Measurements from ENCODE around the gene PBX3.

PBX3 gene

DNA sequence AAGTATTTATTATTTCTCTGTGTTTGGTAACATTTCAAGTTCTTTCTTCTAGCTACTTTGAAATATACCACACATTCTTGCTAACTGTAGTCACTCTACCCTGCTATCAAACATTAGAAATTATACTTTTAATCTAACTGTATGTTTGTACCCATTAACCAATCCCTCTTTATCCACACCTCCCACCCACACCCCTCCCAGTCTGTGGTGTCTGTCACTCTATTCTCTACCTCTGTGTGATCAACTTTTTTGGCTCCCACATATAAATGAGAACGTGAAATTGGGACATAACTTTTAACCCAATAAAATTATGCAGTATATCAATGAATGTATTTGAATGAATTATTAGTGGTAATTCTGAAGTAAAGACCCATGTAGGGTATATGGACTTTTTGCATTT lies 79.7 kb downstream of the PBX3 start:
- no peak for DNase-seq

DNA sequence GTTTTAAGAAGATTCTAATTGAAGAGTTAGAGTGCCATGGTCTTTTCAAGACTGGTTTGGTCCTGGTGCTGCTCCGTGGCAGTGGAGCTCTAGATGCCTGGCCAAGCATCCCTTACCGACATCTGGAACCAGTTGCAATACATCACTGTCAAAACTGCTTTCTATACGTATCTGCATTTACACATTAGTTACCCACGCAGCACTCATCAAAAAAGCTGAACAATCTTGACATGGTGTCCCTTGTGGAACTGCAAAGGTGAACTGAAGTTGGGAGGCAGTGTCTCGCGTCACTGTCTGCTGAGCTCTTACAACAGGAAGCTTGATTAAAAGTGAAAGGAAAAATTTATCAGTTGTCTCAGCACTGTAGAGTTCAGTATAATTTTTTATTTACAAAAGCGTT lies 82.6 kb downstream of the PBX3 start:
- DNase-seq = no peak

DNA sequence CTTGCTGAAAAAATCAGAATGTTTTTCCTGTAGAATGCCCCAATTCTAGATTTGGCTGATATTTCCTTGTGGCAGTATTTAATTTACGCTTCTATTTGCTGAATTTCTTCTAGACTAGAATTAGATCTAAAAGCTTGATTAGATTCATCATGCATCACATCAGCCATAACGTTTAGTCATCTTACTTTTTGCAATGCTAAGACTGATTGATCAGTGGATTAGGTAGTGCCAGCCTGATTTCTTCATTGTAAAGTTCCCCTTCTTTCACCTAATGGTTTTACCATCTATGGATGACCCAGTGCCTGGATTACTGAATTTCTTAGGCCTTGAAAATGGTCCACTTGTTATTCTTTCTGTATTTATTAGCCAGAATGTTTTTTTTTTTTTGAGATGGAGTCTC lies 83.9 kb downstream of the PBX3 start:
- DNase-seq = no peak

DNA sequence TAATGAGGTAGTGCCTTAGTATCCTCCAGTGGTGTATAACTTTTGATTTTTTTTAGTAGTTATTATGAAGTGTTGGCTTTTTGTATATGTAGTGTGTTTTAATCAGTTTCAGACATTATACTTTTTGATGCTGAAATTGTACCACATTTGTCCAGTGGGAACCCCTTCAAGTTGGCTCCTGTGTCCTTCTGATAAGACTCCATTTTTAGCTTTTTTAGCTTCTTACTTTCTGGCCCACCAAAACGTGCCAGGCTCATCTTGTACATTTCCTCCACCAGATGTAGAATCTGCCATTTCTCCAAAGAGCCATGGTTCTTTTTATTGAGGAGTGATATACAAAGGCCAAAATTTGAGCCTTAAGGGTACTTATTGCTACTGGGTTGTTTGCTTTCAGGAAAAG lies 84.4 kb downstream of the PBX3 start:
- no peak for DNase-seq

DNA sequence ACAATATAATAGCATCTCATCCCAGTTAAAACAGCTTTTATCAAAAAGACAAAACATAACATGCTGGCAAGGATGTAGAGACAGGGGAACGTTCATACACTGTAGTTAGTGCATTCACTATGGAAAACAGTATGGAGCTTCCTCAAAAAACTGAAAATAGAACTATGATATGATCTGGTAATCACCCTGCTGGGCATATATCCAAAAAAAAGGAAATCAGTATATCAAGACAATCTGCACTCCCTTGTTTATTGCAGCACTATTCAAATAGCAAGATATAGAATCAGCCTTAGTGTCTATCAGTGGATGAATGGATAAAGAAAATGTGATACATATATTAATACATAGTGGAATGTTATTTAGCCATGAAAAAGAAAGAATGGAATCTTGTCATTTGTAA lies 88.5 kb downstream of the PBX3 start:
- DNase-seq = no peak

DNA sequence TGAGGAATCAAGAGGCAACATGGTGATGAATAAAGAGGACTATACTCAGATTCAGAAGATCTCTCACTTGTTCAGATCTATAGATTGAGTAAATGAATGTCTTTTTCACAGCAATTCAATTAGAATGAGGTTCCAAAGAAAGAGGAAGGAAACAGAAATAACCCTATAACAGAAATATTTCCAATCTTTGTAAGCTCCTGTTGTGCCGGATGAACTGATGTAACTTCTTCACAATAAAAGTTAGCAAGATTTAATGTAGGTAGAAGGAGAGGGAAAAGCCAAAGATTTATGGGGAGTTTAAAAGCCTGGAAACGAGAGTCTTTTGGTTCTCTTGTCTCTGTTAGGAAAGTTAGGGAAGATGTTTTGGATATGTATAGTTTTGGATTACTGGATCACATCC lies 92.1 kb downstream of the PBX3 start:
- no peak for DNase-seq

DNA sequence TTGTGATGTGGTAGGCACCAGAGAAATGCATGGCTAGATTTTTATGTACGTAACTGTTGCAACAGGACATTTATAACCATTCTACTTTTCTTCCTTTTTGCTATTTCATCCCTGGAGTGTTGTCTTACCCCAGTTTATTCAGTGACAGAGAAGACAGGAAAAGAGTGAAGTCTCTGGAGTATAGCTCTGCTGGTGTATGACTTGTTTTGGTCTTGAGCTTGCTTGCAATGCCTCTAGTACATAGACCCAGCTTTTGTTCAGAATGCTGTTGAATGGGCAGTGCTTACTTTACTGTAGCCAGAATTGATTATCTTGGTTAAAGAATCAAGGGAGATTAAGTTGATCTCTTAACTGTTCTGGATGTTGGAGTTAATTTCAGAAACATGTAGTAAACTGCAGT lies 94.3 kb downstream of the PBX3 start:
- DNase-seq = no peak

DNA sequence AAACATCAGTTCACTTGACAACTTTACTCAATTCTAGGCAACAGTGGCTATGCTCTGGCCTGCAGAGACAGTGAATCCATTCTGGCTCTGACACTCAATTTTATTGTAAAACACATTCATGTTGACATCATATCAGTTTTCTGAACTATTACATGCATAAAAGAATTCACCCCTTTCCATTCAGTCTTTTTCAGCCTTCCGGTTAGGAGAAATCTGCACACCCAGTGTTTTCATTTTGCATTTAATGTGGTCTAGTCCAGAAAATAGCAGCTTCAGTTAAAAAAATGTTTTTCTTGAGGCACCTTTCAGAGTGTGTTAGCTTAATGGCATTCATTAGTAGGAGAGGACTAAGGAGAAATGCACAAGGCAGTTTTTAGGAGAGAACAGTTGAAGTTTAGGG lies 95.1 kb downstream of the PBX3 start:
- DNase-seq = no peak

DNA sequence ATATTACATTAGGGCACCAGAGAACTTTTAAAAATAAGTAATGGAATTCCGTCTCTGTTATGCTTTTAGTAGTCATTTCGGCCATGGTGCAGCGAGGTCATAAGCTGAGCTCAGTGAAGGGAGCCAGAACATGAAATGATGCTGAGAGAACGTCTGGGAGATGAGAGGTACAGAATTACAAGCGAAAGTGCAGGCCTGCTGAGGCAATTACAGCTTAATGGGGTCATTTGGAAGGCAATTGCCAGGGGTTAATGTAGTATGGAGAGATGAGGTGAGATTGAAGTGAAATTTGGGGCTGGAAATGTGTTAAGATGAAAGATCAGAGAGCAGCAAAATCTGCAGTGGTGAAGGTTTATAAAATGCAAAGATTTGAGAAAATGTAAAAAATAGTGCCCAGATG lies 96.5 kb downstream of the PBX3 start:
- no peak for DNase-seq

DNA sequence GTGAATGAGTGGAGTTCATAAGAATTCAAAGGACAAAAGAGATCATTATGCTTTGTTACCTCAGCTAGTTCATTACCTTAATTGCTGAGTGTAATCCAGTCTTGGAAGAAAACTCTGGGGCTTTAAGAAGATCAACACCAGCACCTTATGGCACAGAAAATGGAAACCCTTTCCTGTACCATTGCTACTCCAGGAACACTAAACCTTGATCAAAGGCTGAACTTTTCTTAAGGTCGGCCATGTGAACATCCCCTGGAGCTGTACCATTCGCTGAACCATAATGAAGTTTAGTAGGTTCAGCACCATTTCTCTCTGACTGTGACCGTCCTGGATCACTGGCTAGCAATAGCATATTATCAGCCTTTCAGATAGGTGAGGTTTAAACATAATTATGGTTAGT lies 97.4 kb downstream of the PBX3 start:
- no peak for DNase-seq

DNA sequence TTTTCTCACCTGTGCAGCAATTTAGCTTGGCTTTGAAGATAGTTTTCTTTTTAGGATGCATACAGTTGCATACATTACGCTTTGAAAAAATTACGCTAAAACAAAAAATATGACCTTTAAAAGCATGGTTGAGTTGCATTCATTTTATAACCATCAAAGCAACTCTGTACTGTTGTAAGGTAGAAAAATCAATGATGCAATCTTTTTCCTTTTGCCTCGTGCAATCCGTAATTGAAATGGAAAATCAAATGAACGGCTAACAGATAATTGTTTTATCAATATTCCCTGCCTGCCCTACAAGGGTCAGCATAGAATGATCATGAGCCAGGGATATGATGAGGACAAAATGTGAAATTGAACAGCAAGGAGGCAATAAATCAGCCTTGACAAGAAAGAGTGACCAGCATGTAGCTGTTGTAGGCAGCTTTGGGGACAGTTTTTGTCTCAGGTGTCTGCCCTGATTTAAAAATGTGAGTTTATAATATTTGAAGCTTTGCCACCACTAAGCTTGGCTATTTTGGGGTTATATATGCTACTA lies 98.2 kb downstream of the PBX3 start:
- DNase-seq = no peak

DNA sequence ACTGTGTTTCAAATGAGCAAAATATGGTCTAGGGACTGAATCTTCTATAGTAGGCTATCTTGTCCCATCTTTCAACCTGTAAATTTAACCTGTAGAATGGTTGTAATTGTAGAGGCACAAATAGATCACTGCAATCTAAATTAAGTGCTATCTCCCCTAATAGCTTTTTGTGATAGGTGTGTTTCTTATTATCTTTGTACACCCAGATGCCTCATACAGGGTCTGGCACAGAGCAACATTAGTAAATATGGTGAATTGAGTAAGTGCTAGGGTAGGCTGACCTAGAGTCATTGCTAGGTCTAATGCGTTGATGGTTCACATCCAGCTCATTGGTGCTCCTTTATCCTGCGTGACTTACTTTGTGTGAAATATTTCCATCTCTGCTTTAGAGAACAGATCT lies 100.6 kb downstream of the PBX3 start:
- DNase-seq = no peak

DNA sequence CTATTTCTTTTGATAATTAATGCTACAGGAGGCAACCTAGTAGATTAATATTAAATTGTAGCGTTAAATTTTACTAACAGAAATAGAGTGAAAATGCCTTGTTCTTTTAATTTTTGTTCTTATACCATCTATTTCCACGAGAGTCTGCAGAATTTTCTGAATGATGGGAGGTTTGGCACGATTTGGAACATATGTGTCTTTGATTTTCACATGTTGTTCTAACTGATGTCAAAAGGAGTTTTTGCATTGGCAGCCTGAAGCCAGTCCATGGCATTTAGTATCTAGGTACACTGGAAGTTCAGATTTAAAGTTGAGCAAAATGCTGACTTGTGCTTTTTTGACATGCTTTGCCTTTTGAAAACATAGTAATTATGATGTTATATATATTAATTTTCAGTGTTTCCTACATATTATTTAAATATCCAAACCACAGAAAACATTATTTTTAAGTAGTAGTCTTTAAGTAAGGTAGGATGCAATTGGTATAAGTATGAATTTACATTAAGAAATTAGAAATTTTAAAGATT lies 103.0 kb downstream of the PBX3 start:
- DNase-seq = no peak

DNA sequence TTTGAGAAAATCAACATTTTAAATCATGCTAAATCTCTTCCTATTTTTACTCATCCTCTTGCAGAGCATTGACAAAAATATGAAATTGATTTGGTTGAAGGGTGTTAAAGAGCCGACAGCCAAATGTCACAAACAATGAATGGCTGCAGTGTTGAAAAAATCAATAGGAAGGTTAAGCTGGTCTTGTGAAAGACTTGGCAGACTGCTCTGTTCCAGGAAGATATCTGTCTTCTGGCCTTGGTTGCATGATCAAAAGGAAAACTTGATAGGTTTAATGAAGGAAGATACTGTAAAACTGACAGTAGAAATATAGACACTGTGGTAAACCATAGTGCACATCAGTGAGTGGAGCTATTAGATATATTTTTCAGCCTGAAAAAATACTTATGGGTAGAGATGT lies 103.6 kb downstream of the PBX3 start:
- no peak for DNase-seq

DNA sequence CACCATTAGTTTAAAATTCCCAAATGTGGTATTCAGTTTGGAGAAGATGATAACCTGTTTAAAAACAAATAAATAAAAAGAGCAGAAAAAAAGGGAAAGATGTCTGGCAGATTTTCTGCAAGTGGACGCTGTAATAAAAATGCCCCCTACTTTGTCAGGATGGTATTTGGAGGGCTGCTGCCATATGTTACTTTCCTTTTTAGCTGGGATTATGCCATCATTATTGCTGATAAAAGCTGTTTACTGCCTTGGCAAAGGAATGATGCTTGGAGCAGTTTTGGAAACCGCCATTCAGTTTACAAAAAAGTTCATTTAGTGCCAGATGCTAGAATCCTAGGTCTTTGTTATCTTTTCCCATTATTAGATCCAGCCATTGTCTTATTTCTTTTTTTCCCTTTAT lies 104.8 kb downstream of the PBX3 start:
- DNase-seq = no peak

DNA sequence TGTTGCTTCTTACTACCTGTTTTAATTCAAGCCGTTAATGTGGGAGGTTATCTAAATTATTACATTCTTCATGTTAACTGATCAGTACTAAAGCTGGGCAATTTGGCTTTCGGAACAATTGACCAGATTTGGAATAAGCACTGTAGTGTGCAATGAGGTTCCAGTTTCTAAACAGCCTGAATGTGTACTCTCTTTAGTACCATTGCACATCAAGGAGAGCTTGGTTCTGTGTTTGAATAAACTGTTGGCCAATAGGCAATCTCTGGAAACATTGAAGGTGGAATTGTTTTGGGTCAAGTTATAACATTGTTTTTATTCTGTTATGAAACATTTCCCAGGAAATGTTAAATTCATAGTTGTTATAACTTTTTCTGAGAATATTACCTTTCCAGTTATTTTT lies 105.2 kb downstream of the PBX3 start:
- DNase-seq = no peak

DNA sequence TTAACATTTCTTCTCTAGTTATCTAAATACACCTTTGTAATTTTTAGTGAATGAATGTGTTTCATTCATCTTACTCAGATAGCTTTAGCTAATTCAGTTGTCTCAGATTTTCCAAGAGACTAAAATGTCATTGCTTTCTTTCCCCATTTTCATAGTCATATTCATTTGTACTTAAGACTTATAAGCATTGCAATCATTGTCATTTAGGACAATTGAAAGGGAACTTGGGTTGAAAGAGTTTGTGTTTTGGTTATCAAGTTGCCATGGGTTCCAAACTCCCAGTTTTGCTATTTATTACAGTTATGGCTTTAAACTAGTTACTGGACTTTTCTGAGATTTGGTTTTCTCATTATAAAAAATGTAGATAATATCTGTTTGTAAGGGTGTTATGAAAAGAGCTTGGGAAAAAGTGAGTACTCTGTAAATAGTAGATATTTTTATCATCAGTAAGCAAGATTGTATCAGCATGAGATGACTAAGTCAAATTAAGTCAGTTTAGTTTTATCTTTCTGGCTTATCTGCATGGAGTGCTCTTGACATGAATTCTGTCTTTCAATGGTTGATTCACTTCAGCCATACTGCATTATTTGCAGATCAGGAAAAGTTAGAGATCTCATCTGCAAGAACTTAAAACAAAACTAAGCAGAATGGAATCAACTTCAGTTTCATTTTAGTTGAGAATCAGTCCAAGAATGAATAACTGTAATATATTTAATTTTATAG lies 107.5 kb downstream of the PBX3 start:
- no peak for DNase-seq

DNA sequence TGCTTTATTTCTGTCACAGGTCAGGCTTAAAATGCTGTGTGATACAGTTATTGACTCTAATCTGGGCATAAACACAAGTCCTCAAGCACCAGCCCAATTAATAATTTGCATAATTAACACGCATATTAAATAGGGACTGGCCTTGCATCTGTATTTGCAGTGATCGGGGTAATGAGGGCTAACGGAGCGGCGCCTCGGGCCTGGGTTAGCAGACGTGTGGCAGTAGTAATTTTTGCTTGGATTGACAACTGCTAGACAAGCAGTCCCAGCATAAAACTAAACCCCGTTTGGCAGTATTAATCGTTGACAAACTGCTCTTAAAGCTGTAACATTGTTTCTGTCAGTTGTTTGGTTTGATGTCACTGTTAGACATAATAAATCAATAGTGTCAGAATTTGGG lies 109.2 kb downstream of the PBX3 start:
- DNase-seq = no peak

DNA sequence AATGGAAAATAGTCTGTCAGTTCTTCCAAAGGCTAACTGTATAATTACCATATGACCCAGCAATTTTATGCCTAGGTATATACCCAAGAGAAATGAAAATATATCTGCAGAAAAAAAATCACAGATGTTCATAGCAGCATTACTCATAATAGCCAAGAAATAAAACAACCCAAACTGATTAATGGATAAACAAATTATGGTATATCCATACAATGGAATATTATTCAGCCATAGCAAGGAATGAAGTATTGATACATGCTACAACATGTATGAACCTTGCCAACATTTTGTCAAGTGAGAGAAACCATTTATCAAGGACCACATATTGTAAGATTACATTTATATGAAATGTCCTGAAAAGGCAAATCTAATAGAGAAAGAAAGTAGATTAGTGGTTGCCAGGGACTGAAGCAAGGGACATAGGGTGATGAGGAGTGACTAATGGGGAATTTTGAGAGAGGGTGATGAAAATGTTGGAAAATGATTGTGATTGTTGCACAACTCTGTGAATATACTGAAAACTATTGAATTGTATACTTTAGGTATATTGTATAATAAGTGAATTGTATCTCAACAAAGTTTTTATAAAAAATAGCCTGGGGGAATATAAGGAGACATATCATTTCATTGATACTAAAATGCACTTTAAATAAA lies 114.4 kb downstream of the PBX3 start:
- DNase-seq = no peak

DNA sequence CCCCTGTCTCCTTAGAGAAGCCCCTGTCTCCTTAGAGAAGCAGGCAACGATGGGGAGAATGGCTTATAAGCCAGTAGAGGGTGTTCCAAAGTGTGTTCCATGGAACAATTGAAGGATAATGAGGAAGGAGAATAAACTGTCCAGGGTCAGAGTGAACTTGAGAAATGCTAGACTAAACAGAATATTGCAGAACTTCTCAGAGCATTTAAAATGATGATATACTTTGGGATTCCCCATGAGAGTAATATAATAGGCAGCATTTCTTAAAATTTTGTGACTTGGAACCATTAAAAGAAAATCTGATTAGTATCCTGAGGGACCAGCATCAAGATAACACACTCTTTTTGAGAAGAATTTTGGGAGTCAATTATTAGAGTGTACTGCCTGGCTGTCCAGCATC lies 116.8 kb downstream of the PBX3 start:
- no peak for DNase-seq

DNA sequence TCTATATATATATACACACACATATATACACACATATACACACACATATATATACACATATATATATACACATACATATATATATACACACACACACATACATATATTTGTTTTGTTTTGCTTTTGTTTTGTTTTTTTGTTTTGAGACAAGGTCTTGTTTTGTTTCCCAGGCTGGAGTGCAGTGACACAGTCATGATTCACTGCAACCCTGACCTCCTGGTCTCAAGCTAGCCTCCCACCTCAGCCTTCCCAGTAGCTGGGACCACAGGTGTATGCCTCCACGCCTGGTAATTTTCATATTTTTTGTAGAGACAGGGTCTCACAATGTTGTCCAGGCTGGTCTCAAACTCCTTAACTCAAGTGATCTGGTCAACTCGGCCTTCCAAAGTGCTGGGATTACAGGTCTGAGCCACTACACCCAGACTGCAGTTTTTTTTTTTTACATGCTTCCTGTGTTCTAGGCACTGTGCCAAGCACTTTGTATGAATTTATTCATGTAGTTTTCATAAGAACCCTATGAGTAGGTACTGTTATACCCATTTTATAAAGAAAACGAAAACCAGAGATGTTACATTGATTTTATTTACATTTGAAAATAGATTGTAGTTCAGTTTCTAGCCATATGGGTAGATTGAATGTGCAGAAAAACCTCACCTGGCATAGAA lies 120.7 kb downstream of the PBX3 start:
- DNase-seq = no peak

DNA sequence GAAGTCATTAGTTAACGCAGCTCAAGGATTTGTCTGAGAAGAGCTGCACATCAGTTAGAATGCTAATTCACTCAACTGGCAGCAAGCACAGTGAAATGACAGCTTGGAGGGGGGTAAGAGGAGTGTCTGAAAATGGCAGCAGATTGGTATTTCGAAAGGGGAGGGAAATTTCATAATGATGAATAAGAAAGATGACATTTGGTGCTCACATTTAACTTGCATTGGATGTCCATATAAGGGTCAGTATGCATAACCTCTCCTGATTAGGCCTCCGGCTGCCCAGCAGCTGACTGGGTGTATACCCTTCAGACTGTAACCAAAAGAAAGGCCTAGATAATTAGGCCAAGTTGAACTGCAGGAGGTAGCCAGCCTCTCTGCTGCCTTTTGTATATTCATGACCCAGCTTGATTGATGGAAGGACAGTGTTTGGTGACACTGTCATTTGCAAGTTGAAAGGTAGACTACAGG lies 131.0 kb downstream of the PBX3 start:
- no peak for DNase-seq

DNA sequence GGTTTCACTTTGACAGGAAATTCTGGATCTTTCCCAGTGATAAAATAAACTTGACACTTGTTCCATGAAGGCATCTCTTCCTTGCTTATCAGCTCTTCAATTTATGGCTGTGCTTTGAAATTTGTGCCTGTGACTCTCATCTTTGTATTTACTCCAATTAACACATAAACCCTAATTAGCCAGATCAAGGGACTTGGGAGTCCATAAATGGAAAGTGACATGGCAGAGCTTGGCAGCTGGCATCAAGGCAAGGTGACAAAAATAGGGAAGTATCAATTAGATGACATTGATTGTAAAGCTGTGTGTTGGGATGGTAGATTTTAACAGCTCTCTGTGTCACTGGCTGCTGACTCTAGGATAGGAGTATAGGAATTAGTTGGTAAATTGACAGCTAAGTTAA lies 133.9 kb downstream of the PBX3 start:
- DNase-seq = no peak

Measured in NCI-H187 treated with DMSO at 0.1 percent for 48 hours (cell line).